HepG2 (cell line): ENCODE measurements around the gene PKIB. TPM values are rescaled to one million over a fixed set of nuclear protein-coding genes. Genes with fewer than 3 reads are reported as not detected.

Experiments
- CEBPB ChIP-seq: IDR thresholded peaks from 2 replicates; pipeline ENCODE4 v1.6.1; 2011; ENCODE audit warnings: low read depth, low read length, improper control_type of control experiment, borderline replicate concordance
- FOXA3 ChIP-seq: IDR thresholded peaks from 2 replicates; pipeline ENCODE4 v1.6.1; 2016; ENCODE audit warnings: missing genetic modification reagents, missing compliant biosample characterization
- FOXJ3 ChIP-seq: sonication (generic); formaldehyde crosslinking; IDR thresholded peaks from 2 replicates; pipeline ENCODE4 v1.4.0; 2020; ENCODE audit warnings: missing genetic modification reagents, mild to moderate bottlenecking, borderline replicate concordance
- HNF1A ChIP-seq, 2 experiments: sonication (generic) in 1 of 2; formaldehyde crosslinking in 1 of 2; IDR thresholded peaks; 2 replicates each; pipeline versions ENCODE4 v1.4.0 to v1.6.1; 2016 to 2020; ENCODE audit warnings: borderline replicate concordance in 1 of 2, low read depth in 1 of 2, mild to moderate bottlenecking in 1 of 2, missing genetic modification reagents in 1 of 2
- KLF16 ChIP-seq, 2 experiments: sonication (generic) in 1 of 2; formaldehyde crosslinking in 1 of 2; IDR thresholded peaks; 2 replicates each; pipeline versions ENCODE4 v1.6.1 to v1.8.0; 2016 to 2023; ENCODE audit warnings: missing genetic modification reagents in 2 of 2, missing compliant biosample characterization in 1 of 2
- PPARG ChIP-seq: conservative IDR thresholded peaks from 2 replicates; pipeline ENCODE4 v1.6.1; 2016; ENCODE audit warnings: missing biosample characterization, missing genetic modification reagents
- polyA plus RNA-seq, 8 experiments: library from polyadenylated mRNA; depleted of rRNA in 3 of 8; stranded (reverse) in 7 of 8; unstranded in 1 of 8; fragments of >200 nt; fragmentation: Illumina TruSeq in 4 of 8; extraction: Trizol in 4 of 8; gene quantifications; 2 replicates each; pipeline versions ENCODE4 v1.2.1 to v1.2.3, GENCODE V29; 2011 to 2016; ENCODE audit warnings: low read depth in 4 of 8, missing spikeins in 1 of 8, mixed read lengths in 1 of 8; ENCODE audit not compliant: insufficient read depth in 1 of 8
- total RNA-seq, 5 experiments: library from RNA; depleted of rRNA; stranded (reverse); fragments of >200 nt; fragmentation: Illumina TruSeq; extraction: Trizol; gene quantifications; 2 replicates each; pipeline ENCODE4 v1.2.3, GENCODE V29; 2016; ENCODE audit warnings: low read depth in 1 of 5

Gene PKIB
- total and polyA plus RNA-seq, 2 of the 13 experiments (the other 11 are each of a cell fraction or from before 2014, with no cell fraction given): 1.4 to 1.5 TPM

- TF ChIP-seq KLF16 (CRISPR knock-in tag; IDR thresholded peaks at IDR 0.05): 0 out of 4 replicates have a peak, but pooled peaks of 1 of the 2 experiments have one; percentile 30
- TF ChIP-seq PPARG (CRISPR knock-in tag): no peak
- peak; percentile 52 for TF ChIP-seq HNF1A (IDR thresholded peaks at IDR 0.05; ENCODE audit: low read depth)
- TF ChIP-seq HNF1A (CRISPR knock-in tag; IDR thresholded peaks at IDR 0.05; ENCODE audit: borderline replicate concordance): no peak
- TF ChIP-seq FOXA3 (CRISPR knock-in tag): peak; percentile 9; the same call in 1 of the 2 replicates
- TF ChIP-seq CEBPB: peak; percentile 81
- TF ChIP-seq FOXJ3 (CRISPR knock-in tag): 0 out of 2 replicates have a peak, but pooled peaks have one; percentile 17
Measured at GRCh38 chr6:122770835-122771601, 160.8 kb downstream of the PKIB start (continued).
